GM19452 (cell line): Measurements from ENCODE around the gene ZBTB7A.

Experiments
- ATAC-seq: cut with Tn5 transposase; IDR thresholded peaks from one replicate; pipeline ENCODE4 v1.9.1; 2021; ENCODE audit not compliant: unreplicated experiment

The ZBTB7A gene

DNA sequence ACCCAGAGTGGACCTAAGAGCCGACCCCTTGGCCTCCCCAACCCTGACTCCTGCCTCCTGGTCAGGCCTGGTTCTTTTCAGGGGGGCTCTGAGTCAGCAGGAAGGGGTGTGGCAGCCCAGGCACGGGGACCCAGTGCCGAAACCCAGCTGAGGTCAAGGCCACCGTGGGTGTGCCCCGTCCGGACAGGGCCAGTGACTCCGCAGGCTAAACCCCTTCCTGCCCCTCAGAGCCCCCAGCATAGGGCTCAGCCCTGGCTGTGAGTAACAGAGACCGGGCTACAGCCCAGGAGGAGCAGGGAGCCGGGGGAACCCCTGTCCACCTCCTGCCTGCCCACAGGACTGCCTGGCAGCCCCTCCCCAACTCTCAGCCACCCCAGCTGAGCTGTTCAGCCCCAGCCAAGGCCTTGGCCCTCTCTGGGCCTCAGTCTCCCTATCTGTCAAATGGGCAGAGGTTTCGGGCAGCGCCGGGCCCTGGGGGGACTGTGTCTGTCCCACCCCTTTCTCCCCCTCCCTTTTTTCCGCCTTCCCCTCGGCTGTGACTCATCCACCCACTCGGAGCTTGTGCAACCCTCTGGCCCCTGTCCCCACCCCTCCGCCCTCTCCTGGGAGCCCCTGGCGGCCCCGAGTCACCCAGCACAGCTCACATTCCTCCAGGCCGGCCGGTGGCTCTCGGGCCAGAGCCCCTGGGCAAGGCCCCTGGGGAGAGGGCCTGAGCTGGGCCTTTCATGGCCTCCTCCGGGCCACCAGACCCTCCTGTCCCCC is 8.6 kb downstream of the ZBTB7A start:
- ATAC-seq, result no peak

DNA sequence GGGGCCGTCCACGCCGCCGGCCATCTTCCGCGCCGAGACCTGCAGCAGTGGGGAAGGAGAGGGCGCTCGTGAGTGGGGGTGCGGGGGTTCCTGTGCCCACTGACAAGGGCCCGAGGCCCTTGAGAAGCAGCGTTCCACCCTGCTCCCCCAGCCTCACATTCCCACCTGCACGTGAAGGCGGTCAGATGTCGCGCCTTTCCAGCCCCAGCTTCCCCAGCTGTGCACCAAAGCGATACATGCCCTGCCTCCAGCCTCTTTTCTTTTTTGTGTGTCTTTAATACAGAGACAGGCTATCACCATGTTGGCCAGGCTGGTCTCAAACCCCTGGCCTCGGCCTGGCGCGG is 11.5 kb downstream of the ZBTB7A start:
- no peak for ATAC-seq

DNA sequence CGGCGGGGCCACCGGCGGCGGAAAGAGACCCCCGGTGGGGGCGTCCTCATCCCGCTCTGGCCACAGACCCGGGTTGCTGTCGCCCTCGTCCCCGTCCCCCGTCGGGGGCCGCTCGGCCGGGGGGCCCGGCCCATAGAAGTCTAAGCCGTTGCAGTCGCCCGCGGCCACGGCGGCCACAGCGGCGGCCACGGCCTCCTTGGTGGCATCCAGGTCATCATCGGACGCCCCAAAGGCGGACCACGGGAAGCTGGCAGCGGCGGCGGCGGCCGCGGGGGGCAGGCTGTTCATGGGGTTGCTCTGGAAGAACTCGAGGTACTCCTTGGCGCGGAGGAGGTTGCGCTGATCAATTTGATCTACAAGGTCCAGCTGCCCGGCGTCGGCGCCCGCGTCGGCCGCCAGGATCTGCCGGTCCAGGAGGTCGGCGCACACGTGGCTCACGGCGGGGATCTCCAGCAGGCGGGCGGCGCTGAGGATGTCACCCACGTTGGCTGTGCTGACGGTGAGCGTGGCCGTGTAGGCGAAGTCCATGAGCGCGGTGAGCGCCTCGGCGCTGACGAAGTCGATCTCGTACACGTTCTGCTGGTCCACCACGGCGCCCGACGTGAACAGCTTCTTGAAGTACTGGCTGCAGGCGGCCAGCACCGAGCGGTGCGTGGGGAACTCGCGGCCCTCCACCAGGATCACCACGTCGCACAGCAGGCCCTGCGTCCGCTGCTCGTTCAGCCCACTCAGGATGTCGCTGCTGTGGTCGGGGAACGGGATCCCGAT is 12.1 kb downstream of the ZBTB7A start:
- no peak for ATAC-seq

DNA sequence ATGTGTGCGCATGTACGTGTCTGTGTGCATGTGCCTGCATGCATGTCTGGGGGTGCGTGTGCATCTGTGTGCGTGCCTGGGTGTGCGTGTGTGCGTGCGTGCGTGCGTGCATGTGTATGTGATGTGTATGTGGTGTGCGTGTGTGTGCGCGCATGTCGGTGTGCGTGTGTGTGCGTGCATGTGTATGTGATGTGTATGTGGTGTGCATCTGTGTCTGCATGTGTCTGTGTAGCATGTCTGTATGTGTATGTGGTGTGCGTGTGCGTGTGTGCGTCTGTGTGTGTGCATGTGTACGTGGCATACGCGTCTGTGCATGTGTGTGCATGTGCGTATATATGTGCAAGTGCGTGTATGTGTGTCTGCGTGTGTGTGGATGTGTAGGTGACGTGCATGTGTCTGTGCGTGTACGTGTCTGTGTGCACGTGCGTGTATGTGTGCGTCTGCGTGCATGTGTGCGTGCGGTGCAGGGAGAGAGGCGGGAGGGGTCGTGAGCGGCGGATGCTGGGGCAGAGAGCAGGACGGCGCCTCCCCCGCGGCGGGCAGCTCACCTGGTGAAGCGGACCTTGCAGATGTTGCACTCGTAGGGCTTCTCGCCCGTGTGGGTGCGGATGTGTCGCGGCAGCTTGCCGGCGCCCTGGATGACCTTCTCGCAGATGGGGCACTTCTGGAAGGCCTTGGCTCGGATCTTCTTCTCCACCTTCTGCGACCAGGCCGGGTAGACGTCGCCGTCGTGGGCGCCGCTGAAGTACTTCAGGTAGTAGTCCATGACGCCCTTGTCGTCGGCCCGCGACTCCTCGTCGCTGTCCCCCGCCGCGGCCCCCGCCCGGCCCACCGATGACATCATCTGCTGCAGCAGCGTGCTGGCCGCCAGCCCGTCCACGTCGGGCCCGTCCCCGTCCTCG is 13.0 kb downstream of the ZBTB7A start:
- ATAC-seq, result no peak

DNA sequence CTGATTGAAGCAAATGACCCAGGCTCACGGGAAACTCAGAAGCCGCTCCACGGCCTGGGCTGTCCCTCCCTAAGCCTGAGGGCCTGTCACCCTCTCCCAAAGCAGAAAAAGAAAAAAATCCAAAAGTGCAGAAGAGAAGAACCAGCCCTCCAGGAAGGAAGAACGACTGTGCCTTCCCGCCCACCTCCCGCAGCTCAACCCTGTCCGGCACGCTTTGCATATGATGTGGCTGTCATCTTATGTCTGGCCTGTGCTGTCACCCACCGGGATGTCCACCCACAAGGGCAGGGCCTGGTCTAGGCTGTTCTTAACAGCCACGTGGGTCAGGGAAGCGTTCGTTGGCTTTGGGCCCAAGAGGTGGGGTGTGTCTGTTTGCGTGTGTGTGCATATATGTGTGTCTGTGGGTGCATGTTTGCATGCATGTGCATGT is 13.7 kb downstream of the ZBTB7A start:
- ATAC-seq, result no peak

DNA sequence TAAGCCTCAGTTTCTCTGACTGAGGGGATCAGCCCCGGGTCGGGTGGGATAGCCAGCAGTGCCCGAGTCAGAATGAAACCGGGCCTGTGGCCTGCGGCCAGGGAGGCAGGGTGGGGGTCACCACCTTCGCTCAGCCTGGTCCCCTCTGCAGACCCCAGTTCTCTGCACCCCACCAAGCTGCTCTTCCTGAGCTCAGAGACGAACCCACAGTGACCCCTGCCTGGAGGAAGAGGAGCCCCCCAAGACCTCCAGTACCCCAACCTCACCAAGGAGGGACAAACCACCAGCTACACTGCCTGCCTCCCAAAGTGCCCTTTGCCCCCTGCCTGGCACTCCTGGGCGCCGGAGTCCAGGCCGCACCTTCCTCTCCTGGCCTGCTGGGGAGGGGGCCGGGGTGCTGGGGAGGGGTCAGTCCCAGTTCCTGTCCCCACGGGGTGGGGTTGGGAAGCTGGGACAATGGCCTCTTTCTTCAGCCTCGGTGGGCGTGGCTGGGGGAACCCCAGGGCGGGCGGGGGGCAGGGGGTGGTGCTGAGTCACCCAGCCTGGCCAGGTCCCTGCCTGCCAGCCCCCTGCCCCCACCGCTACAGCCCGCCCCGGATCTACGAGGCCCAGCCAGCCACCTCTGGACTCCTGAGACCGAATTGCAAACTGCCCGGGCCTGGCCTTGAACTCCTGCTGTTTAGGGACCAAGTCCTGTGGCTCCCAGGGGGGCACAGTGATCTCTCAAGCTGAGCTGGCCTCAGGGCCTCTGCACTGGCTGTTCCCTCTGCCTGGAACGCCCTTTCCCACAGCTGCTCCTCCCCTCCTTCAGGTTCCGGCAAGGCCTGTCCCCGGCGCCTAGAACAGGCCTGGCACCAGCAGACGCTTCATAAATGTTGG is 14.3 kb downstream of the ZBTB7A start:
- ATAC-seq, result no peak

DNA sequence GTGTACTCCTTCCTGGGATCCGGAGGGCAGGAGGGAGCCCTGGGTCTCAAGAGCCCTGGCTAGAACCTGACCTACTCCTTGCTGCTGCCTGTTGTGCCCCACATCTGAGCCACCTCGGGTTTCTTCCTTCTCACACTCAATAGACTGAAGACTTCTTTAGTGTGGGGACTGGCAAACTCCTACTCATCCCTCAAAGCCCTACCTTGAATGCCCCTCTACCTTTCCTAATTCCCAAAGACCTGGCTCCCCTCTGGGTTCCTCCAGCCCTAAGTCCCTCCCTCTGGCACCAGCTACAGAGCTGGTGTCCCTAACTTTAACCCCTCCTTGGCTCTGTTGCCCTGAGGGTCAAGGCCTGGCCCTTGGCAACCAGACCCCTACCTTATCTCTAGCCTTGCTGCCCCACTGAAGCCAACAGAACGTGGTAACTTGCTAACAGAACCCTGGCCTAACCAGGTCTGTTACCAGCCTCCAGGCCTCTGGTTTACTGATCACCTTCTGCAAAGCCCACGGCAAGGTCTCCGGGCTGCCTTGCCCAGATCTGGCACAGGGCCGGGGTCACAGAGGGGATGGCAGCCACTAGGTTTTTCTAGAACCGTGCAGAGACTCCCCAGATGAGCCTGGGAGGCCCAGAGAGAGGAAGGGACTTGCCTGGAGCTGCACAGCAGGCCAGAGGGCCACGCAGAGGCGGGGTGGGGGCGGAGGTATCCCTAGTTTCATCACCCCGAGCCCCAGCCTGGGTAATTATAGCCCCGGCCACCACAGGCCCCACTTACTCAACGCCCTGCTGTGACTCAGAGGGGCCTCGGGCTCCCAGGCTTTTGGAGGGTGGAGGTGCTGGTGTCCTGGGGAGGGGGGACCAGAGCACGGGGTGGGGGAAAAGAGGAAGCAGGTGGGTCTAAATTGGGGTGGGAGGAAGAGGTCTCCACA is 15.3 kb downstream of the ZBTB7A start:
- ATAC-seq, result no peak

DNA sequence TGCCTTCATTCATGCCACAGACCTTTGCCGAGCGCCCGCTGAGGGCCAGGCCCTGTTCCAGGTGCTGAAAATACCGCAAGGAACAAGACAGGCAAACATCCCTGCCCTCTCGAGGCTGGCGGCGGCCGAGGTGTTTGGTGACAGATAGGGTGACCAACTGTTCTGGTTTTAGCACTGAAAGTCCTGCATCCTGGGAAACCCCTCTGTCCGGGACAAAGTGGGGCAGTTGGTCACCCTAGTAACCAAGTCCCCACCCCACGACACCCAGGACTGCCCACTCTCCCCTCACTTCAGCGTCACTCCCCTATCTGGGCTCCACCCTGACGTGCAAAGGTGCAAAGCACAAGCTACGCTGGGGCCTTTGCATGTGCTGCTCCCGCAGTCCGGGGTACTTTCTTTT is 17.3 kb downstream of the ZBTB7A start:
- ATAC-seq, result no peak

DNA sequence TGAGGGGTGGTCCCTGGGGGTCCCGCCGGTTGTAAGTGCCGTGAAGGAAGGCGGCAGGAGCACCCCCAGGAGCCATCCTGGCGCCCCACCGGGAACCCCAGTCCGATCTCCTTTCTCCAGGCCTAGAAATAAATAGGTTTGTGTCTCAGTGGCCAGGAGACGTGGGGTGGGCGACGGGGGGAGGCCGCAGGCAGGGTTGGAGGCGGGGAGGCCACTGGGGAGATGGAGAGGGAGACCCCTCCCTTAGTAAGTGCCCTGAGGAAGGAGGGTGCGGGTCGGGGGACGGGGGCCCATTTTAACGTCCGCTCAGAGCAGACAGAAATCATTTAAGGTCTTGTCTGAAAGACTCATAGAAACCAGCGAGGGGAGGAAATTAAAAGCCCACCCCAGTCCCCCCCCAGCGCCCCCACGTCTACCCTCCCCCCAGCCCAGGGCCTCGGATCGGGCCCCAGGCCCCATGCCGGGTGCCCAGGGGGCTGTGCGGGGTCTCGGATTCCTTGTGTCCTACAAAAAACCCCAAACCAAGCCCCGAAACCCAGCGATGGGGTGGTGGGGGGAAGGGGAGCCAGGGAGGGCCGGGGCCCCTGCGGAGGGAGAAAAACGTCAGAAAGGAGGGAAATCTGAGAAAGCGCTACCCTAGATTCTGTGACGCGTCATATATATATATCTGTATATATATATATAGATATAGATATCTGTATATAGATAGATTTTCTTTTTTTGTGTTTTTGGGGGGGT is 19.6 kb downstream of the ZBTB7A start:
- ATAC-seq, result no peak

DNA sequence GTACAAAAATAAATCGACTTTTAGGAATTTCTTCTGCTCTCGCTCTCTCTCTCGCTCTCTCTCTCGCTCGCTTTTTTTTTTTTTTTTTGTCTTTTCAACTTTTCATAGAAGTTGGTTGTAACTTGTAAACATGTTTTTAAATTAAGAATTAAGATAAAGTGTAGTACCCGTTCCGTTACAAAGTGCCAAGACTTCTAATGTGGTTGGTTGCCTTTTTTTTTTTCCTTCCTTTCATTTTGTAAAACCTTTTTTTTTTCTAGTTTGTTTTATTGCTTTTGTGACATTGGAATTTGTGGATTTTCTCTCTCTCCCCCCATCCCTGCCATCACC is 20.4 kb downstream of the ZBTB7A start:
- no peak for ATAC-seq

DNA sequence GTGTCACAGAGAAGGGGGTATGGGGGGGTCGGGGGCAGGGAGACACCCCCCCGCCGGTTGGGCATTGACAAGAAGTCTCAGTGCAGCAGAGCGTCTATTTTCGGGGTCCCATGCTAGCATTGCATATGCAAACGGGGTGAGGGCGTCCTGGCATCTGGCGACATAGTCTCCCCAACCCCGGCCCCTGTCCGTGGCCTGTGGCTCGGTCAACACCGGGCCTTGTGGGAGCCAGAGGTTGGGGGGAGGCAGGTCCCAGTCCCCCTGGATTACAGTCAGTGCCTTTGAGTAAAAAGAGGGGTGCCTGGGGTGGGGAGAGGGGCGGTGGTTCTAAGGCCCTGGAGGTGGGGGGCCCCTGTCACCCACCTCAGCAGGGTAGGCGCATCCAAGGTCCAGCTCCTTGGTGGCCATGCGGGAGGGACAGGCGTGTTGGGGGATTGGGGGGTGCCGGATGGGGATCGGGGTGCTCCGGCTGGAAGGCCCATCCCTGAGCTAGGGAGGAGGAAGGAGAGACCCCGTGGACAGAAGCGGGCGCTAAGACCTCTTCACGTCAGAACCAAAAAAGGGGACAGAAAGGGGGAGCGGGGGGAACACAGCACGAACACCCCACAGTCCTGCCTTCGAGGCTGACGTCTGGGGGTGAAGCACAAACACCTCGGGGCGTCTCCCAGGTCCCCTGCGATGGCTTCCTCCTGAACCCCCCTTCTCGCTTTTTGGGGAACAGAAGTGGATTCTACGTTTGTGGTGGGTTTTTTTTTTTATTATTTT is 20.9 kb downstream of the ZBTB7A start:
- no peak for ATAC-seq

DNA sequence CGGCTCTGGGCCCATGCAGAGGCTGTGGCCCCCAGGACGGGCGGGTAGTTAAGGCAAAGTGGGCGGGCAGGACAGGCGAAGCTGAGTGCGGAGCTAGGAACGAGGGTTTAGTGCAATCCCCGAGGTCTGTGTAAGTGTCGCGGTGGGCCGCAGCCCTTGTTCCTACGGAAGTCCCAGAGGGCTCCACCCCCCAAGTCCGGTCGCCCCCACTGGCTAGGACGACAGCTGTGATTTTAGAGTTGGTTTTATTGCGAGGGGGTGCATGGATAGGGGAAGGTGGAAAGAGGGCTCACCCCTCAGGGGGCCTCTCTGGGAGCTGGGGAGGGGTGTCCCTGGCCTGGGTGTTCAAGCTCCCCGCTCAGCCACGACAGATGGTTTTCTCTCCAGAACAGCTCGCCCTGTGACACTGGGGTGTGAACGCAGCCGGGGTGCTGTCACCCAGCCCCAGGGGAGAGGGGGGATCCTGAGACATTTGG is 21.7 kb downstream of the ZBTB7A start:
- ATAC-seq, result no peak

DNA sequence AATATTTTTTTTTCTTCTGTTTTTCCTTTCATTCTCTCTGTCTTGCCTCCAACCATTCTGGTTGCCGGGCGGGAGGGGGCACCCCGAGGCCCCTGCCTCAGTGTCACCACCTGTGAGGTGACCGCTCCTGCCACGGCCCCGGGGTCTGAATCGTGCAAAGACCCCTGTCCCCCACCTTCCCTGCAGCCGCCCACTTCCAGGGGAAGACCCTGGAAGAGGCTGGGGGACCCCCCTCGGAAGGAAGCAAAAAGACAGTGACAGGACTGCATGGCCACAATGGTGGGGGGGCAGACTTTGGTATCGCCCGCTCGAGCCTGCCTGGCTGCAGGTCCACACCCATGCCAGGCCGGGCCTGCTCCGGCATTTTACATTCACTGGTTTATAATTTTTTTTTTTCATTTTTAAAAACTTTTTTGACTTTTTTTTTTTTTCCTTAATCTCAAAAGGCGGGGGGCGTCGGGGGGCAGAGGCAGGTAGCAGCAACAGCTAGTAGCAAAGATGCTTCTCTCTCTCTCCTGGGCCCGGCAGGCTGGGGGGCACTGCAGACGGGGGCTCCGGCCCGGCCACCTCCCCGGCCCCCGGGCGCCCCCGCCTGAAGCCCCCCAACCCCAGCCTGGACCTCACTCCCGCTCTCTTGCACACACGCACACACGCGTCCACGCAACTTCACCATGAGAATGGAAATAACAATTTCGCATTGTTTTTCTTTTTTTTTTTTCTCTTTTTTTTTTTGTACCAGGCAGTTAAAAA is 22.6 kb downstream of the ZBTB7A start:
- no peak for ATAC-seq

DNA sequence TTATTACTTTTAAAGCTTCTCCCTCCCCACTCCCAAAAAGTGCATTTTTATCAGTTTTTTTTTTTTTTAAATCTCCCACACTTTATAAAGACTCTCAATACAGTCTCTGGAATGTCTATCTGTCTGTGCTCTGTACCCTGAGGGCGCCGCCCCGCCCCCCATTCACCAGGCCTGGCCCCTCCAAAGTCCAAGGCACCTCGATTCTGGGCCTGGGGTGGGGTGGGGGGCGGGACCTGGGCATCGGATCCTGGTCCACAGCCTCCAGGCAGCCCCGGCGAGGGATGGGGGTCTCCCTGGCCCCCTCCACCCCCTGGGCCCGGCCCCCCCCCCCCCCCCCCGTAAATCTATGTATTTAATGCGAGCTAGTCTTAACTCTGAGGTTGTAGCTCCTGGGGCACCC is 23.3 kb downstream of the ZBTB7A start:
- no peak for ATAC-seq

DNA sequence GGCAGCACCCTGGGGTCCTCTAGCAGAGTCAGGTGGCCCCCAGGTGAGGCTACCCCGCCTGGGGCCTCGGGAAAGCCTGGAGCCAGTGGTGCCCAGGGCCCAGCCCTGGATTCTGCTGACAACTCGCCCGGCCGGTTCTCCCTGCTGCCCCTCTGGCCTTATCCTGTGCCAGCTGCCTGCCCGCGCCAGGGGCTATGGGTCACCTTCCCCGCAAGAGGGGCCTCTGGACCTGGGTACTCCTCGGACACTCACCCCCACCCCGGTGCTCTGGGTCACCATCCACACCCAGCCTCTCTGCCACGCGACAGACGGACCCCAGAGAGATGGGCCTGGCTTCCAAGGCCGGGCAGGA is 24.0 kb downstream of the ZBTB7A start:
- no peak for ATAC-seq

DNA sequence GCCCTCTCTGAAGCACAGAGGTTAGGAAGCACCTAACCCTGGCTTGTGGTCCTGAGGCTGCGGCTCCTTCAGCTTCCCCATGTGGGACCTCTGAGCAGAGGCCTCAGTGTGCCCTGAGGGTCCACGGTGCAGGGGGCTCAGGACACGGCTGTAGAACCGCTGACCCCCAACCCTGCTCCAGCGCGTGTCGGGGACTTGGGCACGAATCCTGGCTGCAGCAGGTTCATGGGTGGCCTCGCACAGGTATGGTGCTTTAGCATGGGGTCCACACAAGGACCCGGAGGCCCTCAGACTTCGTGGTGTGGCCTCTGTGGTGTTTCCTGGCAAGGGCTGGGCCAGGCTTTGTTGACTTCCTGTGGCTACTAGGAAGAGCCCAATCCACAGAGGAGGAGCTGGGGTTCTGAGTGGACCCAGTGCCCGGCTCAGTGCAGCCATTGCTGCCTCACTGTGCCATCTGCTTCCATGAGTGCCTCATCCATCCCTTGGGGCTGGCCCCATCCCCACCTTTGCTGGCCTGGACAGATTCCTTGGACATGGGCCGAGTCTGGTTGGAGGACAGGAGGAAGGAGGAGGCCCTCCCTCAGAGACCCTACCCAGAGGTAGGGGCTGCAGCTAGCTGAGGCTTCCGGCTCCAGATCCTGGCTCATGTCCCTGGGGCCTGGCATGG is 24.5 kb downstream of the ZBTB7A start:
- no peak for ATAC-seq
